Hindlimb muscle (tissue), 1 donor: ENCODE data around the gene SPNS1. TPM values are rescaled to one million over a fixed set of nuclear protein-coding genes. Genes with fewer than 3 reads are reported as not detected.
"Not testable (repeated sequence)": the region's sequence is repeated elsewhere in the genome, so short reads cannot be mapped to it uniquely, and the experiment has no call there.

ENCODE experiments used
- DNase-seq: peaks from one replicate; pipeline ENCODE4 v3.0.0-alpha.2; 2013
- polyA plus RNA-seq: library from polyadenylated mRNA; unstranded; fragments of 120-200 nt; gene quantifications from one replicate; pipeline ENCODE4 v1.2.1, GENCODE V29; 2013; ENCODE audit not compliant: insufficient read length

SPNS1 gene
- polyA plus RNA-seq, 1 donor = 30.7 TPM

DNA sequence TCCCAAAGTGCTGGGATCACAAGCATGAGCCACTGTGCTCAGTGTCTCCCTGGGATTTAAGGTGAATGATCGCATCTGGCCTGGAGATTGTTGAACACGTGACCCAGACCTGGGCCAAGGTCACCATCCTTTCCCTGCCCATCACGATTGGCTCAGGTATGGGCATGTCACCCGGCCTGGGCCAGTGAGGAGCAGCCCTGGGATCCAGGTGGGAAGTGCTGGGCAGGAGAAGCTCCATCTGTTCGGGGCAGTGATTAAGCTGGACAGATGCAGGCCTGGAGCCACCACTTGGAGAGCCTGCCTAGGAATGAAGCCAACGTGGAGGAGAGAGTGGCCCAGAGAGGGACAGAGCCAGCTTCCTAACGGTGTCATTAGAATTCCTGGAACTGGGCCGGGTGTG is 17.1 kb downstream of the SPNS1 start:
- DNase-seq = no peak

DNA sequence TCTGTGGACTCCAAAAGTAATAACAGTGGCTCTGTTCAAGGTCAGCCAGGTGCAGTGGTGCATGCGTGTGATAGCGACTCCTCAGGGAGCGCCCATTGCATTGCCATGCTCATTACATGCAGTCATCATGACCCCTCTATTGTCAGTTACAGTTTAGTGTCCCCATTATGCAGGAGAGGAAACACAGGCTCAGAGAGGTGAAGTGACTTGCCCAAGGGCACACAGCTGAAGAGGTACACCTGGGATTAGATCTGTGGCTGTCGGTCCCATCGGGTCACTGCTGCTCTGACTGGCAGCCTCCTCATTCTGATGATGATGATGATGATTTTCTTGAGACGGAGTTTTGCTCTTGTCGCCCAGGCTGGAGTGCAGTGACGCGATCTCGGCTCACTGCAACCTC is 17.9 kb downstream of the SPNS1 start:
- no peak for DNase-seq

DNA sequence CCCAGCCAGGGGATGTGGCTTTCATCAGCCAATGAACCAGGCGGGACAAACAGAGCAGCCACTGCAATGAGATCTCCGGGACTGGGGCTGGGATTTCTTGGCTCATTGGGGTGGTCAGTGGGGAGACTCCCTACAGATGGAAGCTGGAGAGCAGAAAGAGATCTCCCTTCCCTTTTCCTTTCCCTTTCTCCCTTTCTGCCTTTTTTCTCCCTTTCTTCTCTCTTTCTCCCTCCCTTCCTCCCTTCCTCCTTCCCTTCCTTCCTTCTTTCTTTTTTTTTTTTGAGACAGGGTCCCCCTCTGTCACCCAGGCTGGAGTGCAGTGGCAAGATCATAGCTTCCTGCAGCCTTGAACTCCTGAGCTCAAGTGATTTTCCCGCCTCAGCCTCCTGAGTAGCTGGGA is 24.3 kb downstream of the SPNS1 start:
- no peak for DNase-seq

DNA sequence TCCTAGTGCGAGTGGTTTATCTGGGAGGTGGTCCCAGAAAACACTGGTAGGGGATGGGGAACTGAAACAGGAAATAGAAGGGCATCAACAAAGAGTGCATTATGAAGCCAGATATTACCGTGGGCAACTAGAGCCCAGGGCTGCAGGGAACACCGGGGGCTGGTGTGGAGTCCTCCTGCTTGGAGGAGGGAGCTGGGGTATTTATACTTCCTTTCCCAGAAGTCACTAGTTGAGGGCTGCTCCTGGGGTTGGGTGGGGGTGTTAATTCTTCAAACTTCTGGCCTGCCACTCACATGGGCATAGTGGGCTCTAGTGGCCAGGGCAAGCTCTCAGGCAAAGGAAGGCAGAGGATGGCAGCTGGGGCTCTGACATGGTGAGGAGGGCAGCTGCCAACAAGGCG is 25.0 kb downstream of the SPNS1 start:
- DNase-seq = no peak

DNA sequence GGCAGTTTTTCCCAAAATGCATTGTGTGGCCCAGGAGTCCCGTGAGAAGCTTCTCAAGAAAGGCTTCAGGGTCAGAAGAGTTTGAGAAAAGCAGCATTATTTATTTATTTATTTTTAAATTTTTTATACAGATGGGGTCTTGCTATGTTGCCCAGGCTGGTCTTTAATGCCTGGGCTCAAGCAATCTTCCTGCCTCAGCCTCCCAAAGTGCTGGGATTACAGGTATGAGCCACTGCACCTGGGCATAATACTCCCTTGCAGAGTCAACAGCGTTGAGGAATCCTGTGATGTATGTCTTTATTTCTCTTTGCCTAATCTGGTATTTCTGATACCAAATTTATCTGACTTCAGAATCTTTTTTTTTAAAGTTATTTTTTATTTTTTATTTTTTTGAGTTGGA is 25.4 kb downstream of the SPNS1 start:
- no peak for DNase-seq

DNA sequence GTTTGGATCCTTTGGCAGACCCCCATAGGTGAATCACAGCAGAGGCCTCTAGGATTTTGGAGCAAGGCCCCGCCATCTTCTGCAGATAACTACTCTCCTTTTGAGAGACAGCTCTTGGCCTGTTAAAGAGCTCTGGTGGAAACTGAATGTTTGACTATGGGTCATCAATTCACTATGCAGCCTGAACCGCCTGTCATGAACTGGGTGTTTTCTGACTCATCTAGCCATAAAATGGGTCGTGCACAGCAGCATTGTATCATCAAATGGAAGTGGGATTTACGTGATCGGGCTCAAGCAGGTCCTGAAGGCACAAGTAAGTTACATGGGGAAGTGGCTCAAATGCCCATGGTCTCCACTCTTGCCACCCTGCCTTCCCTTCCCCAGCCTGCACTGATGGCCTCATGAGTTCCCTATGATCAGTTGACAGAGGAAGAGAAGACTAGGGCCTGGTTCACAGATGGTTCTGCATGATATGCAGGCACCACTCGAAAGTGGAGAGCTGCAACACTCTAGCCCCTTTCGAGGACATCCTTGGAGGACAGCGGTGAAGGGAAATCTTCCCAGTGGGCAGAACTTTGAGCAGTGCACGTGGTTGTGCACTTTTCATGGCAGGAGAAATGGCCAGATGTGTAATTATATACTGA is 30.0 kb downstream of the SPNS1 start:
- DNase-seq = not testable (repeated sequence)

DNA sequence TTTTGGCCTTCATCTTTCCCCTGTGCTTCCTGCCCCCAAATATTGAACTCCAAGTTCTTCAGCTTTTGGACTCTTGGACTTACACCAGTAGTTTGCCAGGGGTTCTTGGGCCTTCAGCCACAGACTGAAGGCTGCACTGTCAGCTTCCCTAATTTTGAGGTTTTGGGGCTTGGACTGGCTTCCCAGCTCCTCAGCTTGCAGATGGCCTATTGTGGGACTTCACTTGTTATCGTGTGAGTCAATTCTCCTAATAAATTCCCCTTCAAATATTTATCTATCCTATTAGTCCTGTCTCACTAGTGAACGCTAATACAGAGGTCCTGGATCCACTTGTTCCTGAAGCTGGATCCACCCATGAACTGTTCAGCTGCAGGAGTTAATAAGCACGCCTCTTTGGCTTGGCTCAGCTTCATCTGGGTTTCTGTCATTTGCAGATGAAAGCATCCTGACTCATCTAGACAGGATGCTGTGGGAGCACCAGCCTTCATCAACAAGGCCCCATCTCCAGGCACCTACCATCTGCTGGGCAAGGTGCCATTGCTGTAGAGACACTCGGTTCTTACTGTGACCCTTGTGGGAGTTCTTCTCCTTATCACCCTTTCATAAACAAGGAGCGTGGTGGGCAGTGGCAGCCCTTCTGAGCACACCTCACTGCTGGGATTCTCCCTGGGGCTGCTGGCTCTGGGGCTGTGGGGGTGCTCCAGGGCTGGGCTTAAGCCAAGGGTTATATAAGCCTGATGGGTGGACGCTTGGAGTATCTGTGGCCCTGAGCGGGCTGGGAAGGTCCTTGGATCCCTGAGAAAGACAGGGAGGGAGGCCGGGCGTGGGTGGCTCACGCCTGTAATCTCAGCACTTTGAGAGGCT is 33.4 kb downstream of the SPNS1 start:
- DNase-seq = no peak

DNA sequence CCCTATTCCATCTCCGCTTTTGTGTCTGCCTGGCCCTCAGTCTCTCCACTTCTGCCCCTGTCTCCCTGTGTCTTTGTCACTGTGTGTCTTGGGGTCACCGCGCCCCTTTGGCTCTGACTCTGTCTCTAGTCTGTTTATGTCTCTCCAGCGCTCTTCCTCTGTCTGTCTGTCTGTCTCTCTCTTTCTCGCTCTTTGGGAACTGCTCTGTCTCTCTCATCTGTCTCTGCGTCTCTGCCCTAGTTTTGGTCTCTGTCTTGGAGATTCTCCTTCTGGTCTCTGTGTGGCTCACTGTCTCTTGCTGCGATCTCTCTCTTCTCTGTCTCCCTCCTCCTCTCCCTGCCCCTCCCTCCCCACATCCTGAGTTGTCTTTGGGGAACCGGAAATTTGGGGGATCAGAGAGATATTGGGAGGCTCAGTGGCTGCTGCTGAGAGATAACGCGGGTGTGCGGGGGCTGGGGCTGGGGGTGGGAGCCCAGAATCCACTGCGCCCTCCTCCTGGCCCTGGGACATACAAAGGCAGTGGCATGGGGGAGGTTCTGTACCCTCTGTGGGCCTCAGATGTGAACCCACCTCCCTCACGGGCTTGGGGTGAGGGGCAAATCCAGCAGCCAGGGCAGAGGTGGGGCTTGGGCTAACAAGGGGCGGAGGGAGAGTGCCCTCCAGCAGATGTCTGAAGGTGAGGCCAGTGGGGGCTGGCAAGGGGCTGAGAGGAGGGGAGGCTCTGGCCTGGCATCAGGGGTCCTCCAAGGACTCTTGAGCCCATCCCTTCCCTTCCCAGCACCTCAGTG is 34.7 kb downstream of the SPNS1 start:
- no peak for DNase-seq

DNA sequence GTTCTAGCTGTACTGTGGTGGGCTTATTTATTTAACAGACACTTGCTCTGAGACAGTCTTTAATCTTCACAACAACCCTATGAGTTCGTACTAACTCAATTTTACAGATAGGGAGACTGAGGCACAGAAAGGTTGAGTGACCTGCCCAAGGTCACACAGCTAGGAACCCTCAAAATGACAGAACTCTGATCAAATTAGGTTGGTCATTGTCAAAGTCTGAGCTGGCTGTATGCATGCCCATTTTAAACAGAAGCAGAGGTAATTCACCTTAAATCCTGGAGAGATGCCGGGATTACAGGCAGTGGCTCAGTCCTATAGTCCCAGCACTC is 35.2 kb downstream of the SPNS1 start:
- no peak for DNase-seq

DNA sequence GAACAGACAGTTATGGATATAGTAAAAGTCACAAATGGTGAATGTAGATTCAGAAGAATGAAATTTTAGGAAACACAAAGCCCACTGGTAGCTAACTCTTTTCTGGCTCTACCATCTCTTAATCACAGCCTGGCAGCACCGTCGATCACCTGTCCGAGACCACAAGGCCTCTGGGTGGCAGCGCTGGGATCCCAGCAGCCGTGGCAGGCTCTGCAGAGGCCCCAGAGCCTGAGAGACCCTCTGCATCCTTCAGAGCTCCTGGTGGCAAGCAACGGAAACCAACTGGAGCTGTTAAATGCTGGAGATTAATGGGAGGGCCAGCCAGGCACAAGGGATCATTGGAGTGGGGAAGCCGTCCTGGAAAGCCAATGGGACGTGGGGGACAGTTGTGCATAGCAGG is 36.5 kb downstream of the SPNS1 start:
- DNase-seq = no peak

DNA sequence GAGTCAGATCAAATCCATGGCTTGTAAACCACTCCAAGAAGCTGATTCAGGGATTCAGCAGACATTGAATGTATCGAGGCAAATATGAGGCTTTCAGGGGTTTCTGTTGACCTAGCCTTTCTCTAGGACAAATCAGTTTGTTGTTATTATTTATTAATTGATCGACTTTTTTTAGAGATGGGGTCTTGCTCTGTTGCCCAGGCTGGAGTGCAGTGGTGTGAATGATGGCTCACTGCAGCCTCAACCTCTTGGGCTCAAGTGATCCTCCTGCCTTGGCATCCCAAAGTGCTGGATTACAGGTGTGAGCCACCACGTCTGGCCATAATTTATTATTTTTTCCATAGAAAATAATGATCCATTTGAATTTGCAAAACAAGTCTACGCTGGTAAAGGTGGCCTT is 37.3 kb downstream of the SPNS1 start:
- no peak for DNase-seq

DNA sequence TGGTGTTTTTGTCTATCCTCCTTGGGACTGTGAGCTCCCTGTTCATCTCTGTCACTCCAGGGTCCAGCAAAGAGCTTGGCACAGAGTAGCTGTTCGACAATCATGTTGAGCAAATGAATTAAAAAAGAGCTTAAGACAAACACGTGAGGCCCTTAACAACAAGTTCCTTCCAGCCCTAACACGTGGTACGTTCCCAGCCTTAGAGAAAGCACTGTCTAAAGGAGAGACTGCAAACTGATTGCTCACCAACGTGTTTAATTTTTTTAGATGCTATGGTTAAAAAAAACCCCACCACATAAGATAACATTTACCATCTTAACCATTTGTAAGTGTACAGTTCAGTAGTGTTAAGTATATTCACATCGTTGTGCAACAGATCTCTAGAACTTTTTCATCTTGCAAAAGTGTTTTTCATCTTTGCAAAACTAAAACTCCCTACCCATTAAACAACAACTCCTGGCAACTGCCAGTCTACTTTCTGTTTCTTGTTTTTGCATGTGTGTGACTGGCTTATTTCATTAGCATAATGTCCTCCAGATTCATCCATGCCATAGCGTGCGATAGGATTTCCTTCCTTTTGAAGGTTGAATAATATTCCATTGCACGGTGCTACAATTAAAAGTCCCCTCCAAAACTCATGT is 38.5 kb downstream of the SPNS1 start:
- no peak for DNase-seq

DNA sequence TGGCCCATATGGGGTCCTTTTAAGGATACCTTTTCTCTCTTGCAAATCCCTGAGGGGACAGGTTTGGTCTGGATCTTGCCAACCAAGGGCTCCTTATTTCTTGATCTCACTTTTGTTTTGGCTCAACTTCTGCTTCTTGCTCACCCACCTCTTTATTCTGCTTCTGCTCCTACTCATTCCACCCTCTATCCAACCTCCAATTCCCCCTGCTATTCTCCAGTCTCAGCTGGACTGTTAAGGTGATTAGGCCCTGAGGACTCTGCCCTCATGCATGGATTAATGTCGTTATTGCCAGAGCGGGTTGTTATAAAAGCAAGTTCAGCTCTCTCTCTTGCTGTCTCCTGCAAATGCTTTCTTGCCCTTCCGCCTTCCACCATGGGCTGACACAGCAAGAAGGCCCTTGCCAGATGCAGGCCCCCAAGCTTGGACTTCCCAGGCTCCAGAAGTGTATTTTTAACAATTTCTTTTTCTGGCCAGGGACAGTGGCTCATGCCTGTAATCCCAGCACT is 40.0 kb downstream of the SPNS1 start:
- no peak for DNase-seq

DNA sequence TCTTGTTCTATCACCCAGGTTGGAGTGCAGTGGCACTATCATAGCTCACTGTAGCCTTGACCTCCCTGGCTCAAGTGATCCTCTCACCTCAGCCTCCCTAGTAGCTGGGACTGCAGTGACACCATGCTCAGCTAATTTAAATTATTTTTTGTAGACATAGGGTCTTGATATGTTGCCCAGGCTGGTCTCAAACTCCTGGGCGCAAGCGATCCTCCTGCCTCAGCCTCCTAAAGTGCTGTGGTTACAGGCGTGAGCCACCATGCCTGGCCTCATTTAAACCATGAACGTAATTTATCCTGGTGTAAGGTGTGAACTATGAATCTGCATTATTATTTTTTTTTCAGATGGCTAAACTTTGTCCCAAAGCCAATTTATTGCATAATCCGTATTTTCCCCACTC is 47.6 kb downstream of the SPNS1 start:
- no peak for DNase-seq

DNA sequence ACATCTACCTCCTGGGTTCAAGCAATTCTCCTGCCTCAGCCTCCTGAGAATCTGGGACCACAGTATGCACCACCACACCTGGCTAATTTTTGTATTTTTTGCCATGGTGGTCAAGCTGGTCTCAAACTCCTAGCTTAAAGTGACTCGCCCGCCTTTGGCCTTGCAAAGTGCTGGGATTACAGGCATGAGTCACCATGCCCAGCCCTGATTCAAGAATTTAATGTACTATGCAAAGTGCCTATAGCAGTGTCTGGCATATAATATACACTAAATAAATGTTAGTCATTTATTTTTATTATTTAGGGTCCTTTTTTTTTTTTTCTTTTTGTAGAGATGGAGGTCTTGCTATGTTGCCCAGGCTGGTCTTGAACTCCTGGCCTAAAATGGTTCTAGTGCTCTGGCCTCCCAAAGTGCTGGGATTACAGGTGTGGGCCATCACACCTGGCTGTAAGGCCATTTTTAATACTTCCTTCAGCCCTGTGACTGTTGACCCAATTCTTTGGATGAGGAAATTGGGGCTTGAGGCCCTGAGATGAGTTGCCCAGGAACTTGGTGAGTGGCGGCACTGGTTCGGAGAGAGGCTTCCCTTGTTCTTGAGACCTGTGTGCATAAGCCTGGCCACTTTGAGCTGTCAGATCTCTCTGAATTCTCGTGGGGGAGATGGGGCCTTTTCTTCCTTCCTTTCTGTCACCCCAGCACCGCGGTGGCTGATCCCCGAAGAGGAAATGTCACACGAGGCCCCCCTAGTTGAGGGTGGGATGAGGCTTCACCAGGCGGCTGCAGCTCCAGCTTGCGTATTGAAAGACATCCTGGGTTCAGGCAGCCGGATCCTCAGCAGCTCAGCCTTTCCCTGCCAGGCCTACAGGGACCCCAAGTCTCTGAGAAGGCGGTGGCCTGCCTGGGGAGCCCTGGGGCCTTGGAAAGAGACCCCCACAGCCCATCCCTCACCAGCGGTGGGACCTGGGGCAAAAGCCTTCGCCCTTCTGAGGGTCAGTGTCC is 49.0 kb downstream of the SPNS1 start:
- no peak for DNase-seq

DNA sequence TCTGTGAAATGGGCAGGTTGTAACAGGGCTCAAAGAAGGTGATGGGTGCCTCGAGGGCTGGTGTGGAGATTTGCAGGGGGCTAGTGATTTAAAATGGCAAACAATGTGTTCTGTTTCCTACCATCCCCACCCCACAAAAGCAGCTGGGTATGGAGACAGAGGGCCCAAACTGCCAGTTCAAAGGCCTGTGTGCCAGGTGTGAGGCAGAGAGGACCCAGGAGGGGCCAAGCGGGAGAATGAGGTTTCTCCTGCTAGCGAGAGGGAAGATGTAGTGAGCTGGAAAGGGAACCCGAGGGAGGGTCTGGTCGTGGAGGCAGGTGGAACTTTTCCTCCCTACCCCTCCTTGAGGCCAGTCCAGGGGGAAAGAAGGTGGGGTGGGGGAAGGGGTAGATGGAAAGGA is 49.7 kb downstream of the SPNS1 start:
- DNase-seq = no peak

DNA sequence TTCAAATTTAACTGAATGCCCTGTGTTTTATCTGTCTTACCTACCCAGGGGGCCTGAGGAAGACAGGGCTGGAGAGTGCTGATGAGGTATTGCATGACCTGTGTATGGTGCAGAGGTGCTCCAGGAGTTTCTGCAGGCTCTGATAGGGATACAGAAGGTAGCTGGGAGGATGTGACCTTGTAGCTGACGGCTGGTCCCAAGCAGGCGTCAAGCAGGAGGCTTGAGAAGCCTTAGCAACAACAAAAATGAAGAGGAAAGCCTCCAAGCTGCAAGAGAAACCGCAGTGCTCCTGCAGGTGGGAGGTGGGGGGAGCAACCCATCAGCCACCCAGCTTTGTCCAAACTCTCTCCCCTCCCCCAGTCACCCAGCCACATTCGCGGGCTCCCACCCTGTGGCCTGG is 50.6 kb downstream of the SPNS1 start:
- DNase-seq = no peak

DNA sequence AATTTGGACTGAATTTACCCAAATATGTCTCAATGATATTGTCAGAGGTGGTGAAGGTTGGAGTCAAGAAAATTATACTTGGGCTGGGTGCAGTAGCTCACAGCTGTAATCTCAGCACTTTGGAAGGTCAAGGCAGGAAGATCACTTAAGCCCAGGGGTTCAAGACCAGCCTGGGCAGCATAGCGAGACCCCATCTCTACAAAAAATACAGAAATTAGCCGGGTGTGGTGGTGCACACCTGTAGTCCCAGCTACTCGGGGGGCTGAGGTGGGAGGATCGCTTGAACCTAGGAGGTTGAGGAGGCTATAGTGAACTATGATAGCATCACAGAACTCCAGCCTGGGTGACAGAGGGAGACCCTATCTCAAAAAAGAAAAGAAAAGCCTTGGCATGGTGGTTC is 51.2 kb downstream of the SPNS1 start:
- DNase-seq = no peak

DNA sequence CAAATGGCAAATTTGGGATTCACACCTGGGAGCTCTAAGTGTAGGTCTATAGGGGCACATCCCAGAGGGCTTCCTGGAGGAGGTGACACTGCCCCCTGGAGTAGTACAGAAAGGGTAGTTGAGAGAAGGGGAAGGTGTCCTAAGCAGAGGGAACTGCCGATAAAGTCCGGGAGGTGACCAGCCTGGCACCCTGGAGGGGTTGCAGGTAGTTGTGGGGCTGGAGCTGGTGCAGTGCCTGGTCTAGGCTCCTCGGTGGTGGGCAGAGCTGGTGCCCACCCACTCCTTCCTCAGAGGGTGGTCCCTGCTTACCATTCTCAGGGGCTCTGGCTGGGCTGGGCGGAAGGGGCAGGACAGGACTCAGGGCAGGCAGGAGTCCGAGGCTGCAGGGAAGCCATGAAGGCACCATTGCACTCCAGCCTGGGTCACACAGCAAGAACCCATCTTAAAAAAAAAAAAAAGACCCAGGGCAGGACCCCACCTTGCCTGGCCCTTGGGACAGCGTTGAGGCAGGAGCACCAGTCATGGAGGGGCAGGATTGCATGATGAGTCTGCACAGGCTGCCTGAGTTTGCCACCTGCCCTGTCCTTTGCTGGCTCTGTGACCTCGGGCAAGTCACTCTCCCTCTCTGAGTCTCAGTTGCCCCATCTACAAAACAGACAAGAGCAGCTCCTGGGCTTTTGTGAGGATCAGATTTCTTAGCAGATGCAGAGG is 54.0 kb downstream of the SPNS1 start:
- no peak for DNase-seq

DNA sequence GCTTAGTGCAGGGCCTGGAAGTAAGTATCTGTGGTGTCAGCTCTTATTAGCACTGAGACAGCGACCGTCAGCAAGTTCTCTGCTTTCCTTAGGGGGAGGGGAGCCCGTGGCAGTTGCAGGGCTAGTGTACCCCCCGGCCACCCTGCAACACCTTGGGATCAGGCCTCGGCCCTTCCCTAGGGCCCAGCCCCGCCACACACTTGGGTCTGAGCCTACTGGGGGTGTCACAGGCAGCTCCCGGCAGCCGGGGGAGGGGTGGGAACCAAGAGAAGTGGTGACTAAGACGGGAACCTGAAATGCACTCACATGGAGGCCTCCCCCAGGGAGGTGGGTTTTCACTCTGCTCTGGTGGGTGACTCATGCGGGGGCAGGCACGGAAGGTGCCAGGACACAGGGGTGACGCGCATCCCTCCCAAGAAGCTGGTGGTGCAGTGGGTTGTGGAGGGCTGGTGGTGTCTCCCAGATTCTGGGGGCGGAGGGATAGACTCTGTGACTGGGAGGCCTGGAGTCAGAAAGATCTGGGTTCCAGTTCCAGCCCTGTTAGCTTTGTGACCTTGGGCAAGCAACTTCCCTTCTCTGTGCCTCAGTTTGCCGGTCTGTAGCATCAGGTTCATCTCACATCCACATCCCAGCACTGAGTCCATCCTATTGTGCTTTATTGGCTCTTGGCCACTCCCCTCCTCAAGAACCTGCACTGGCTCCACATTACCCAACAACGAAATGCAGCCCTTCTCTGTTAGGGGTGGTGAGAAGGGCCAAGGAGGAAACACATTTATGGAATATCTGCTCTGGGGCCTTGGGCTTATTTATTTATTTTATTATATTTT is 54.8 kb downstream of the SPNS1 start:
- no peak for DNase-seq
